ENCODE data around the gene USH2A.

DNA sequence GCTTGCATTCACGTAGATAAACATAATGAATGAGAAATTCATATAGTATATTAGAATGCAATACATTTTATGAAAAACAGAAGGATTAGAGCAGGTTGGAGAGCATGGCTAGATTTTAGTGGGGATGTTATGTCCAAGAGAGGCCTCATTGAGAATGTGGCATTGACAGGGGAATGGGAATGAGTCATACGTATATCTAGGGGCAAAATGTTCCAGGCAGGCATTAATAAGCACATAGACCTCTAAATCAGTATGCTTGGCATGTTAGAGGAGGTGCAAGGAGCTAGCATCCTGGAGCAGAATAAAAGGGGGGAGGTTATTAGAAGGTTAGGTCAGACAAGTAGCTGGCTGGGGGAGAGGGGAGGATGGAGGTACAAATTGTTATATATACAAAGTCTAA, 93.0 kb downstream of the USH2A start:
- TF ChIP-seq, protein P1, sequence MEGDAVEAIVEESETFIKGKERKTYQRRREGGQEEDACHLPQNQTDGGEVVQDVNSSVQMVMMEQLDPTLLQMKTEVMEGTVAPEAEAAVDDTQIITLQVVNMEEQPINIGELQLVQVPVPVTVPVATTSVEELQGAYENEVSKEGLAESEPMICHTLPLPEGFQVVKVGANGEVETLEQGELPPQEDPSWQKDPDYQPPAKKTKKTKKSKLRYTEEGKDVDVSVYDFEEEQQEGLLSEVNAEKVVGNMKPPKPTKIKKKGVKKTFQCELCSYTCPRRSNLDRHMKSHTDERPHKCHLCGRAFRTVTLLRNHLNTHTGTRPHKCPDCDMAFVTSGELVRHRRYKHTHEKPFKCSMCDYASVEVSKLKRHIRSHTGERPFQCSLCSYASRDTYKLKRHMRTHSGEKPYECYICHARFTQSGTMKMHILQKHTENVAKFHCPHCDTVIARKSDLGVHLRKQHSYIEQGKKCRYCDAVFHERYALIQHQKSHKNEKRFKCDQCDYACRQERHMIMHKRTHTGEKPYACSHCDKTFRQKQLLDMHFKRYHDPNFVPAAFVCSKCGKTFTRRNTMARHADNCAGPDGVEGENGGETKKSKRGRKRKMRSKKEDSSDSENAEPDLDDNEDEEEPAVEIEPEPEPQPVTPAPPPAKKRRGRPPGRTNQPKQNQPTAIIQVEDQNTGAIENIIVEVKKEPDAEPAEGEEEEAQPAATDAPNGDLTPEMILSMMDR (IDR thresholded peaks at IDR 0.05), result no peak
- no peak for TF ChIP-seq POLR2AphosphoS5 (IDR thresholded peaks at IDR 0.05)

Measured in breast epithelium (tissue), 3 donors.